ENCODE results near the gene CD99L2. TPM values are rescaled to one million over a fixed set of nuclear protein-coding genes. Genes with fewer than 3 reads are reported as not detected.

The CD99L2 gene
- total and polyA plus RNA-seq, 2 of the 8 experiments (the other 6 are each of a cell fraction or from before 2014, with no cell fraction given): 8.0 to 8.5 TPM

- ChIA-PET CTCF (ENCODE audit: partially characterized antibody) (interaction anchor here (0.6 to 3.5 kb wide), 5 partner anchors 51 to 385 kb away, joined by 3 to 40 read pairs (median 3); no protein-coding TSS in a partner anchor), POLR2A (ENCODE audit: partially characterized antibody) (no interaction called here)
- Histone ChIP-seq H2BK15ac (ENCODE audit: low read length) (no peak overlapping the region), H3K4ac (replicated peaks; ENCODE audit: insufficient read length, low read depth, low read length) (no peak overlapping the region), H3K23ac (ENCODE audit: insufficient read length) (no peak overlapping the region), H3K27me3 (replicated peaks in 1 of 4; ENCODE audit: control insufficient read depth in 3 of 4, extremely low read depth in 1 of 4, insufficient read depth in 3 of 4, low read length in 3 of 4) (no peaks in the 10 kb centered on the region), H4K20me1 (replicated peaks in 1 of 2; ENCODE audit: control insufficient read depth in 1 of 2, insufficient read depth in 2 of 2, low read length in 2 of 2) (no peaks in the 10 kb centered on the region), H2BK12ac (ENCODE audit: low read depth, low read length) (no peak overlapping the region), H3K79me1 (ENCODE audit: low read depth, low read length) (no peaks in the 10 kb centered on the region), H4K5ac (ENCODE audit: insufficient read length, low read depth, low read length) (no peak overlapping the region), H3K9me3 (ENCODE audit: insufficient read depth in 2 of 2, low read depth in 1 of 2, low read length in 1 of 2) (no peaks in the 10 kb centered on the region), H2AFZ (ENCODE audit: low read length) (no peak overlapping the region), H2BK20ac (ENCODE audit: low read length) (no peak overlapping the region), H3K18ac (ENCODE audit: extremely low read depth, low read length) (no peak overlapping the region), H2BK120ac (replicated peaks; ENCODE audit: low read depth, low read length) (no peak overlapping the region), H3K27ac (ENCODE audit: low read depth, low read length) (no peak overlapping the region), H3K4me2 (ENCODE audit: insufficient read depth in 1 of 2, low read depth in 2 of 2, low read length in 2 of 2) (no peak overlapping the region), H3K14ac (ENCODE audit: insufficient read length) (no peak overlapping the region), H2AK5ac (ENCODE audit: low read depth, low read length) (no peak overlapping the region), H3K36me3 (ENCODE audit: control insufficient read depth in 2 of 4, insufficient read depth in 4 of 4, low read length in 3 of 4) (peaks cover 0 to 9% (median 0%) of the 10 kb centered on the region in 4 experiments; a peak in 1 of 8 replicates), H4K91ac (replicated peaks; ENCODE audit: insufficient read length, low read length) (no peak overlapping the region), H3K56ac (replicated peaks; ENCODE audit: insufficient read length, low read depth, low read length) (no peak overlapping the region), H3K9ac (replicated peaks in 1 of 4; ENCODE audit: extremely low read depth in 1 of 4, low read depth in 3 of 4, low read length in 3 of 4) (no peak overlapping the region; a peak in 2 of 7 replicates), H4K8ac (ENCODE audit: extremely low read depth, insufficient read depth, low read length) (no peak overlapping the region), H3K4me1 (replicated peaks in 1 of 4; ENCODE audit: control insufficient read depth in 3 of 4, insufficient read depth in 4 of 4, low read length in 3 of 4) (peaks cover 0 to 10% (median 3%) of the 10 kb centered on the region in 4 experiments; a peak in 5 of 7 replicates), H2BK5ac (ENCODE audit: low read depth, low read length) (no peak overlapping the region), H3K4me3 (ENCODE audit: extremely low read depth in 1 of 4, insufficient read depth in 2 of 4, low read depth in 3 of 4, low read length in 4 of 4) (no peak overlapping the region), H3K79me2 (ENCODE audit: control insufficient read depth in 1 of 2, insufficient read depth in 2 of 2, low read length in 2 of 2) (no peaks in the 10 kb centered on the region), H3K23me2 (ENCODE audit: low read depth, low read length) (no peaks in the 10 kb centered on the region)
- no peak for FAIRE-seq
- TF ChIP-seq NRF1 (IDR thresholded peaks at IDR 0.05; ENCODE audit: low read depth, low read length) (no peak), EGR1 (IDR thresholded peaks at IDR 0.05; ENCODE audit: borderline replicate concordance, low read depth, low read length) (no peak), SRF (IDR thresholded peaks at IDR 0.05; ENCODE audit: low read depth, low read length) (no peak), USF2 (IDR thresholded peaks at IDR 0.05; ENCODE audit: low read length) (no peak)
- WGBS, 2 experiments (ENCODE audit: extremely low coverage in 1 of 2, insufficient coverage in 1 of 2, insufficient read length in 1 of 2, insufficient replicate concordance in 2 of 2, low coverage in 1 of 2, low lambda C conversion rate in 2 of 2, missing lambda C conversion rate in 1 of 2): 95% methylated on average over 9 of the region's 13 CpGs; no CpG with 5 or more reads in 1 of the 2 experiments
- no peak for DNase-seq (ENCODE audit: low read depth in 1 of 2, low spot score in 2 of 2)
Observed at GRCh38 chrX:150769408-150769807, 129.1 kb downstream of the CD99L2 start.
